ENCODE measurements around the gene RAPGEF4.

RAPGEF4 gene

GRCh38 chr2:172986040-172986439, 250.4 kb downstream of the RAPGEF4 start:
- no peak overlapping the region for H3K9ac ChIP-seq (ENCODE audit: low read depth in 1 of 2, low read length in 2 of 2)
- no peaks in the 10 kb centered on the region for H3K36me3 ChIP-seq (ENCODE audit: control insufficient read depth in 1 of 2, insufficient read depth in 2 of 2, low read length in 2 of 2)
- no peaks in the 10 kb centered on the region for H3K4me1 ChIP-seq (ENCODE audit: control insufficient read depth in 1 of 2, insufficient read depth in 2 of 2, low read length in 2 of 2)
- no peaks in the 10 kb centered on the region for H3K9me3 ChIP-seq (ENCODE audit: control insufficient read depth in 1 of 2, low read length in 2 of 2)
- no peak overlapping the region for H3K27ac ChIP-seq (ENCODE audit: low read depth, low read length)
- H3K4me3 ChIP-seq (ENCODE audit: low read depth in 1 of 2, low read length in 2 of 2): no peak overlapping the region
- peaks cover 0 to 2% of the 10 kb centered on the region in 2 donors for H3K27me3 ChIP-seq (ENCODE audit: control insufficient read depth in 1 of 2, insufficient read depth in 2 of 2, low read length in 2 of 2)

- Histone ChIP-seq H3K4me3 (ENCODE audit: low read depth in 1 of 2, low read length in 2 of 2) (no peak overlapping the region), H3K4me1 (ENCODE audit: control insufficient read depth in 1 of 2, insufficient read depth in 2 of 2, low read length in 2 of 2) (no peaks in the 10 kb centered on the region), H3K9ac (ENCODE audit: low read depth in 1 of 2, low read length in 2 of 2) (no peak overlapping the region), H3K27ac (ENCODE audit: low read depth, low read length) (no peak overlapping the region), H3K27me3 (ENCODE audit: control insufficient read depth in 1 of 2, insufficient read depth in 2 of 2, low read length in 2 of 2) (peaks cover 0 to 4% of the 10 kb centered on the region in 2 donors), H3K36me3 (ENCODE audit: control insufficient read depth in 1 of 2, insufficient read depth in 2 of 2, low read length in 2 of 2) (no peaks in the 10 kb centered on the region), H3K9me3 (ENCODE audit: control insufficient read depth in 1 of 2, low read length in 2 of 2) (no peaks in the 10 kb centered on the region)
These were observed 253.1 kb downstream of the RAPGEF4 start for GRCh38 chr2:172988728-172989127.

- no peaks in the 10 kb centered on the region for H3K9me3 ChIP-seq (ENCODE audit: control insufficient read depth in 1 of 2, low read length in 2 of 2)
- no peak overlapping the region for H3K4me3 ChIP-seq (ENCODE audit: low read depth in 1 of 2, low read length in 2 of 2)
- no peak overlapping the region for H3K9ac ChIP-seq (ENCODE audit: low read depth in 1 of 2, low read length in 2 of 2)
- H3K27ac ChIP-seq (ENCODE audit: low read depth, low read length): no peak overlapping the region
- no peaks in the 10 kb centered on the region for H3K4me1 ChIP-seq (ENCODE audit: control insufficient read depth in 1 of 2, insufficient read depth in 2 of 2, low read length in 2 of 2)
- H3K27me3 ChIP-seq (ENCODE audit: control insufficient read depth in 1 of 2, insufficient read depth in 2 of 2, low read length in 2 of 2): peaks cover 0 to 4% of the 10 kb centered on the region in 2 donors
- no peaks in the 10 kb centered on the region for H3K36me3 ChIP-seq (ENCODE audit: control insufficient read depth in 1 of 2, insufficient read depth in 2 of 2, low read length in 2 of 2)
These were observed 255.4 kb downstream of the RAPGEF4 start for GRCh38 chr2:172991031-172991430.

GRCh38 chr2:172993139-172993538, 257.5 kb downstream of the RAPGEF4 start:
- Histone ChIP-seq H3K9me3 (ENCODE audit: control insufficient read depth in 1 of 2, low read length in 2 of 2) (no peaks in the 10 kb centered on the region), H3K9ac (ENCODE audit: low read depth in 1 of 2, low read length in 2 of 2) (no peak overlapping the region), H3K27ac (ENCODE audit: low read depth, low read length) (no peak overlapping the region), H3K27me3 (ENCODE audit: control insufficient read depth in 1 of 2, insufficient read depth in 2 of 2, low read length in 2 of 2) (peaks cover 0 to 4% of the 10 kb centered on the region in 2 donors), H3K4me3 (ENCODE audit: low read depth in 1 of 2, low read length in 2 of 2) (no peak overlapping the region), H3K4me1 (ENCODE audit: control insufficient read depth in 1 of 2, insufficient read depth in 2 of 2, low read length in 2 of 2) (no peaks in the 10 kb centered on the region), H3K36me3 (ENCODE audit: control insufficient read depth in 1 of 2, insufficient read depth in 2 of 2, low read length in 2 of 2) (no peaks in the 10 kb centered on the region)

GRCh38 chr2:172993931-172994717, 258.5 kb downstream of the RAPGEF4 start:
- no peaks in the 10 kb centered on the region for H3K9me3 ChIP-seq (ENCODE audit: control insufficient read depth in 1 of 2, low read length in 2 of 2)
- H3K27me3 ChIP-seq (ENCODE audit: control insufficient read depth in 1 of 2, insufficient read depth in 2 of 2, low read length in 2 of 2): peaks cover 0 to 4% of the 10 kb centered on the region in 2 donors
- H3K27ac ChIP-seq (ENCODE audit: low read depth, low read length): no peak overlapping the region

GRCh38 chr2:172994864-172995263, 259.2 kb downstream of the RAPGEF4 start:
- Histone ChIP-seq H3K9me3 (ENCODE audit: control insufficient read depth in 1 of 2, low read length in 2 of 2) (no peaks in the 10 kb centered on the region), H3K27me3 (ENCODE audit: control insufficient read depth in 1 of 2, insufficient read depth in 2 of 2, low read length in 2 of 2) (peaks cover 0 to 4% of the 10 kb centered on the region in 2 donors), H3K4me3 (ENCODE audit: low read depth in 1 of 2, low read length in 2 of 2) (no peak overlapping the region), H3K27ac (ENCODE audit: low read depth, low read length) (no peak overlapping the region), H3K4me1 (ENCODE audit: control insufficient read depth in 1 of 2, insufficient read depth in 2 of 2, low read length in 2 of 2) (no peaks in the 10 kb centered on the region), H3K9ac (ENCODE audit: low read depth in 1 of 2, low read length in 2 of 2) (no peak overlapping the region), H3K36me3 (ENCODE audit: control insufficient read depth in 1 of 2, insufficient read depth in 2 of 2, low read length in 2 of 2) (no peaks in the 10 kb centered on the region)

More at GRCh38 chr2:172993931-172994717, 258.5 kb downstream of the RAPGEF4 start:
- Histone ChIP-seq H3K4me3 (ENCODE audit: low read depth in 1 of 2, low read length in 2 of 2) (no peak overlapping the region), H3K9ac (ENCODE audit: low read depth in 1 of 2, low read length in 2 of 2) (no peak overlapping the region), H3K4me1 (ENCODE audit: control insufficient read depth in 1 of 2, insufficient read depth in 2 of 2, low read length in 2 of 2) (no peaks in the 10 kb centered on the region), H3K36me3 (ENCODE audit: control insufficient read depth in 1 of 2, insufficient read depth in 2 of 2, low read length in 2 of 2) (no peaks in the 10 kb centered on the region)

- peaks cover 0 to 4% of the 10 kb centered on the region in 2 donors for H3K27me3 ChIP-seq (ENCODE audit: control insufficient read depth in 1 of 2, insufficient read depth in 2 of 2, low read length in 2 of 2)
- no peaks in the 10 kb centered on the region for H3K9me3 ChIP-seq (ENCODE audit: control insufficient read depth in 1 of 2, low read length in 2 of 2)
- H3K4me1 ChIP-seq (ENCODE audit: control insufficient read depth in 1 of 2, insufficient read depth in 2 of 2, low read length in 2 of 2): no peaks in the 10 kb centered on the region
- H3K9ac ChIP-seq (ENCODE audit: low read depth in 1 of 2, low read length in 2 of 2): no peak overlapping the region
- no peak overlapping the region for H3K27ac ChIP-seq (ENCODE audit: low read depth, low read length)
- no peaks in the 10 kb centered on the region for H3K36me3 ChIP-seq (ENCODE audit: control insufficient read depth in 1 of 2, insufficient read depth in 2 of 2, low read length in 2 of 2)
- H3K4me3 ChIP-seq (ENCODE audit: low read depth in 1 of 2, low read length in 2 of 2): no peak overlapping the region
These were observed 259.9 kb downstream of the RAPGEF4 start for GRCh38 chr2:172995323-172996244.

GRCh38 chr2:172996387-172996961, 260.8 kb downstream of the RAPGEF4 start:
- no peak overlapping the region for H3K27ac ChIP-seq (ENCODE audit: low read depth, low read length)
- no peaks in the 10 kb centered on the region for H3K4me1 ChIP-seq (ENCODE audit: control insufficient read depth in 1 of 2, insufficient read depth in 2 of 2, low read length in 2 of 2)
- H3K36me3 ChIP-seq (ENCODE audit: control insufficient read depth in 1 of 2, insufficient read depth in 2 of 2, low read length in 2 of 2): no peaks in the 10 kb centered on the region
- H3K4me3 ChIP-seq (ENCODE audit: low read depth in 1 of 2, low read length in 2 of 2): no peak overlapping the region
- no peaks in the 10 kb centered on the region for H3K9me3 ChIP-seq (ENCODE audit: control insufficient read depth in 1 of 2, low read length in 2 of 2)
- no peaks in the 10 kb centered on the region for H3K27me3 ChIP-seq (ENCODE audit: control insufficient read depth in 1 of 2, insufficient read depth in 2 of 2, low read length in 2 of 2)
- no peak overlapping the region for H3K9ac ChIP-seq (ENCODE audit: low read depth in 1 of 2, low read length in 2 of 2)

- H3K4me1 ChIP-seq (ENCODE audit: control insufficient read depth in 1 of 2, insufficient read depth in 2 of 2, low read length in 2 of 2): no peaks in the 10 kb centered on the region
- no peak overlapping the region for H3K4me3 ChIP-seq (ENCODE audit: low read depth in 1 of 2, low read length in 2 of 2)
- H3K9ac ChIP-seq (ENCODE audit: low read depth in 1 of 2, low read length in 2 of 2): no peak overlapping the region
- no peaks in the 10 kb centered on the region for H3K36me3 ChIP-seq (ENCODE audit: control insufficient read depth in 1 of 2, insufficient read depth in 2 of 2, low read length in 2 of 2)
- no peak overlapping the region for H3K27ac ChIP-seq (ENCODE audit: low read depth, low read length)
- H3K9me3 ChIP-seq (ENCODE audit: control insufficient read depth in 1 of 2, low read length in 2 of 2): no peaks in the 10 kb centered on the region
- no peaks in the 10 kb centered on the region for H3K27me3 ChIP-seq (ENCODE audit: control insufficient read depth in 1 of 2, insufficient read depth in 2 of 2, low read length in 2 of 2)
These were observed 261.4 kb downstream of the RAPGEF4 start for GRCh38 chr2:172997031-172997430.

Data from duodenal mucosa (tissue), 2 donors.